Left cardiac atrium (tissue), 4 donors: Measurements from ENCODE around the gene MED13L. TPM values are rescaled to one million over a fixed set of nuclear protein-coding genes. Genes with fewer than 3 reads are reported as not detected.
A peak's percentile ranks its signal among the peaks of the same experiment; 100 is the strongest.

Experiments
- ATAC-seq, 2 donors: fragments of 200-7000 bp; cut with Tn5 transposase; one replicate each; pipeline ENCODE4 v1.9.1; 2020; ENCODE audit warnings: mild to moderate bottlenecking in 2 of 2, moderate library complexity in 2 of 2
- DNase-seq: peaks from one replicate; pipeline ENCODE4 v3.0.0-alpha.2; 2020
- intact Hi-C, 2 donors: fragments of 100-400 bp; cut with DNase I; formaldehyde crosslinking; loops; one replicate each; pipeline versions ENCODE4 v1.14.1 to v1.15.1; 2022 to 2023
- total RNA-seq, 2 donors: library from RNA; stranded (reverse); fragmentation: NEBNext Ultra II Directional; extraction: Animal tissue kit (Norgen Biotek cat#: 25700); gene quantifications; one replicate each; pipeline ENCODE4 v1.2.1, GENCODE V29; 2021
- donor health status: DM: no; HTN: yes; CAD: no.
- donor health status: DM: no; HTN: yes; CAD: no; lungs with severe emphysema.
- donor health status: DM: yes; HTN: yes; CAD: no.
- donor health status: Dilated cardiomyopathy.

Gene MED13L
- total RNA-seq, 2 donors from 2014 or later: 66.0 to 68.3 TPM

- intact Hi-C loops: no loop called here
- DNase-seq (no peak), ATAC-seq (no peak)
These were observed 76.7 kb downstream of the MED13L start for GRCh38 chr12:116200812-116201211.

DNA sequence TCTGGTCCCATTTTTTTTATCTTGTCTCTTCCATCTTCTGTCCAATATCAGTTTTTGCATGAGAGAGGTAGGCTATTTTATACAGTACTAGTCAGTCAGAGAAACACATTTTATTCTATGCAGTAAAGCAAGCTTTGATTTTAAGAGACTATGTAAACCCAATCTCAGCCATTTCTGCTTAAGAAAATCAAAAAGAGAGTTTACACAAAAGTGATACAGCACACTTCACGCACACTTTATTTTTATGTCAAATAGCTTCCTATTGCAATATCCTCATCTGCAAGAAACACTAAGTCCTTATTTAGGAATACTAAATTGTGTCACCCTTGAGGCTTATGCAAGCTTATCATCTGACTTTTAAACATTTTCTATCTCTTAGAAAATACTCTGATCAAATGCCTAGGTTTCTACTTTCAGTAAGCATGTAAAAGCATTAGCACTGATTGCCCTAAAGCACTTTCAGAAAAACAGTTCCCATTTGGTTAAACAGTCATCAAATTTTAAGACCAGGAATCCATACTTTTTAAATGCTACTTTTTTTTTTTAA lies 78.3 kb downstream of the MED13L start:
- ATAC-seq (no peak), DNase-seq (no peak)
- intact Hi-C loops: no loop called here

- ATAC-seq: peak in 1 of 2 donors; percentile 88
- intact Hi-C loops: no loop called here
- no peak for DNase-seq
These were observed 80.5 kb downstream of the MED13L start for GRCh38 chr12:116196752-116197718.

- ATAC-seq (no peak), DNase-seq (no peak)
- intact Hi-C loops: no loop called here
These were observed 81.3 kb downstream of the MED13L start for GRCh38 chr12:116196226-116196625.

DNA sequence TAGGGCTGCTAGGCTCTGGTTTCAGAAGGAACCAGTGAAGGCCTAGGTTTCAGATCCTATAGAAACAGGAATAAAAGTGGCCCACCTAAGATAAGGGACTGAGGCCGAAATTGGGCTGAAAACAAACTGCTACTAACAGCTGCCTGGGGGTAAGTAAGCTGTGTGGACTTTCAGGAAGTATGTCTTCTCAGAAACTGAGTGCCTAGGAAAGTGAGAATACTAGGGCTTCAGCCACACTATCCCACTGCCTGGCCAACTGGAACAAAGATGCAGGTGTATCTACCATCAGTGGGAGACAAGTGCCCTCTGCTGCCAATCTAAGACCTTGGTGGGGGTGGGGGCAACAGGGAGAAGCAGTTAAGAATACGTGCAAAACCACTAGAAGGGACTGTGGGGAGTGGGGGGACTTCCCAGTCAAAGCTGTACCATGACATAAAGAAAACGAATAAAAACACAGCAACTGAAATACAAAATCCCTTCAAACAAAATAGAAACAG lies 82.5 kb downstream of the MED13L start:
- intact Hi-C loops: no loop called here
- DNase-seq (no peak), ATAC-seq (no peak)

GRCh38 chr12:116189692-116190091 lies 87.8 kb downstream of the MED13L start:
- ATAC-seq: no peak
- intact Hi-C loops: no loop called here
- no peak for DNase-seq

- DNase-seq (no peak), ATAC-seq (no peak)
- intact Hi-C loops: no loop called here
These were observed 88.9 kb downstream of the MED13L start for GRCh38 chr12:116188581-116188980.

DNA sequence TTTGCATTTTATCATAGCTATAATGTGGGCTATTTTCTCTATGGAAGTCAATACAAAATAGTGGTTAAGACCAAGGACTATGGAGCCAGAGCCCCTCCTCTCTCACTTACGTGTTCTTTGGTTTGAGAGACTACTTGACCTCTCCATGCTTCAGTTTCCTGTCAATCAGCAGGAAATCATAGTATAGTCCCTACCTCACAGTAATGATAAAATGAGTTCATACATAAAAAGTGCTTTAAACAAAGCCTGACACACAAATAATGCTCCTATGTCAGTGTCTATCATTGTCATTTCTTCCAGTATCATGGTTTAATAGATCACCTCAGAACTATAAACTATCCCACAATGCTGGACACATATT lies 90.4 kb downstream of the MED13L start:
- ATAC-seq: no peak
- intact Hi-C loops: no loop called here
- DNase-seq: no peak

GRCh38 chr12:116186482-116187150 lies 90.9 kb downstream of the MED13L start:
- intact Hi-C loops: no loop called here
- DNase-seq (no peak), ATAC-seq (no peak)

DNA sequence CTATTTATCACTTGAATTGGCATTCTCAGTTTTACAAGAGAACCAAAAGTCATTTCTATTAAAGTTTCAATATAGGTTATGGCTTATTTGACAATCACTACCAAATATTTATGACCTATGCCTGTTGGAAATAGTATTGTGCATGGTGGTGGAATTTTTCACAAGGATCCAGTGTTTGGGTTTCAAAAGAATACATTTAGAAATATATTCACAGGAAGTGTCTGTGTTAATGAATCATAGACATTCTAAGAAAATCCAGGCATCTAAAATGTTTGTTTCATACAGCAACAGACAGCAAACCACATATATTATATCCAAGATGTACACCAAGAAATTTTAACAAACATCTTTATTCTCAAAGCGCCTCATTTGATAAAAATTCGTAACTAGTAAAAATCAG lies 92.7 kb downstream of the MED13L start:
- ATAC-seq (no peak), DNase-seq (no peak)
- intact Hi-C loops: no loop called here

- ATAC-seq (no peak), DNase-seq (no peak)
- intact Hi-C loops: no loop called here
These were observed 93.8 kb downstream of the MED13L start for GRCh38 chr12:116183741-116184141.

GRCh38 chr12:116182359-116183063 lies 95.0 kb downstream of the MED13L start:
- intact Hi-C loops: no loop called here
- DNase-seq (no peak), ATAC-seq (no peak)

DNA sequence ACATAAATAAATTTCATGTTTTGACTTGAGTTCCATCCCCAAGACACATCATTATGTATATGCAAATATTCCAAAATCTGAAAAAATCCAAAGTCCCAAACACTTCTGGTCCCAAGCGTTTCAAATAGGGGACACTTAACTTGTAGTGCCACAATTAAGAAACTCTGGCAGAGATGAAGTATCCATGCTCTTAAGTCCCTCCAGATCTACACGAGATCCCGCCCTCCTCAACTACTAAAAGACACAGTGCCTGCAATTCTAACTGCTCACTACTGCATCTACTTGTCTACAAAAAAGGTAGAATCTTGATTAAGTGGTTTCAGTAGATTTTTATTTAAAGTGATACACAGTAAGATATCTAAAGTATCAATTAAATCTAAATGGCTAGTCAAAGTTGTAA lies 97.0 kb downstream of the MED13L start:
- ATAC-seq: no peak
- intact Hi-C loops: no loop called here
- DNase-seq: no peak

GRCh38 chr12:116179384-116179783 lies 98.1 kb downstream of the MED13L start:
- intact Hi-C loops: no loop called here
- no peak for DNase-seq
- no peak for ATAC-seq

- no peak for ATAC-seq
- intact Hi-C loops: no loop called here
- DNase-seq: no peak
These were observed 100.5 kb downstream of the MED13L start for GRCh38 chr12:116177017-116177416.

GRCh38 chr12:116174904-116175303 lies 102.6 kb downstream of the MED13L start:
- intact Hi-C loops: no loop called here
- DNase-seq (no peak), ATAC-seq (no peak)

- intact Hi-C loops: no loop called here
- DNase-seq (no peak), ATAC-seq (no peak)
These were observed 103.5 kb downstream of the MED13L start for GRCh38 chr12:116174006-116174405.

DNA sequence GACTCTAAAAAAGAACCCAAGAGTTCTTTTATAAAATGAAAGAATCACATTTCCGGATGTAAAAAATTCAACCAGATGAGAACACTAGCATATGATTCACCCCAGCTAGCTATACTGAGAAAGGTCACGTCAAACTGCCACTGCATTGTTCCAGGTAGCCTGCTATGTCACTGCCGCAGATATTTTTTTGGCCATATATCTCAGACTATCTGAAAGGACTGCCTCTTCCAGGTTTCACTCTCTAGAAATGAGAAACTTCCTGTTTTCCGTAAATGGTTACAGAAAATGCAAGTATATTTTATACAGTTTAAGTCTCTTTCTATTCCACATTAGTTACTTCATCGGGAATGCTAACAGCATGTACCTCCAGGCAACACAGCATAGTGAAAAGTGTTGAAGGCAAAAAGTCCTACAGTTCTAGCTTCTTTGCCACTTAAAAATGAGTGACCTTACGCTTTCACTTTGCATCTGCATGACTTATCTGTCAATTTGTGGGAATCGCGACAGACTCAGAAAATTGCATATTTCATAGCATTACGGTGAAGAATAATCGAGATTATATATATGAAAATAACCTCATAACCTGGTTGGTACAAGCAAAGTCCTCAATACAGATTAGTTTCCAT lies 105.2 kb downstream of the MED13L start:
- ATAC-seq (peak in 1 of 2 donors; percentile 35), DNase-seq (no peak)
- intact Hi-C loops: no loop called here

GRCh38 chr12:116171549-116171948 lies 105.9 kb downstream of the MED13L start:
- peak in 1 of 2 donors; percentile 46 for ATAC-seq
- DNase-seq: no peak
- intact Hi-C loops: no loop called here
